K562 (cell line): ENCODE results near the gene DYNC2LI1.

Experiments
- ELF1 ChIP-seq: fragments of 200-800 bp; sonication (Bioruptor generic); IDR thresholded peaks from 2 replicates; pipeline ENCODE4 v1.6.1; 2016; ENCODE audit warnings: missing genetic modification characterization, missing compliant biosample characterization
- EZH2 ChIP-seq: IDR thresholded peaks from 2 replicates; pipeline ENCODE4 v1.6.1; 2012; ENCODE audit warnings: low read depth, mild to moderate bottlenecking, inconsistent platforms, low read length, borderline replicate concordance
- MAX ChIP-seq: sonication (generic); formaldehyde crosslinking; IDR thresholded peaks from 2 replicates; pipeline ENCODE4 v1.9.0; 2022; ENCODE audit warnings: mild to moderate bottlenecking, missing genetic modification reagents
- PHTF2 ChIP-seq: fragments of 250-450 bp; sonication (Bioruptor Pico); IDR thresholded peaks from 2 replicates; pipeline ENCODE4 v1.5.0; 2021; ENCODE audit warnings: mild to moderate bottlenecking
- POLR2A ChIP-seq: fragments of 450-650 bp; conservative IDR thresholded peaks from 2 replicates; pipeline ENCODE4 v1.6.1; 2016
- POLR2AphosphoS5 ChIP-seq: IDR thresholded peaks from 2 replicates; pipeline ENCODE4 v1.6.1; 2011; ENCODE audit warnings: mild to moderate bottlenecking, low read depth, low read length, moderate library complexity; ENCODE audit not compliant: control insufficient read depth, insufficient read depth
- ZHX1 ChIP-seq: fragments of 150-350 bp; conservative IDR thresholded peaks from 2 replicates; pipeline ENCODE4 v1.6.1; 2014; ENCODE audit warnings: low read length
- ZNF778 ChIP-seq: fragments of 450-650 bp; formaldehyde crosslinking; IDR thresholded peaks from 2 replicates; pipeline ENCODE4 v1.4.0; 2020; ENCODE audit warnings: mild to moderate bottlenecking, moderate library complexity

DNA sequence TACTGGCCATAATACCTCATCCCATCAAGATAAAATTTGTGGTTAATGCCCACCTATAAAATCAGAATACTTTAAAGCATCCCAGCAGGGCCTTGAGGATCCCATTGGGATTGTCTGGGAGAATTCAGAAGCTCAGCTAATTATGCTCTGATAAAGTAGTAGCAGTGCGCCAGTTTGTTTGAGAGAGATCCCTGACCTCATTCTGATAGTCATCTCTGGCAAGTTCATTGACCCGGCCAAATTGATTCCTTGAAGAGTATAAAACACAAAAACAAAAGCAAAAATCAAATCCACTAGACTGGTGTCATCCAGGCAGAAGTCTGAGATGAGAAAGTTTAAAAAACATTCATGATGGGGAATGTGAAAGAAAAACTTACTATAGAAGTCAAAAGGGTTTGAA, 50.7 kb downstream of the DYNC2LI1 start:
- TF ChIP-seq ELF1 (tag) (no peak), POLR2AphosphoS5 (no peak), POLR2A (no peak), ZNF778 (CRISPR knock-in tag) (no peak), MAX (no peak), PHTF2 (CRISPR knock-in tag) (no peak), ZHX1 (no peak), EZH2 (no peak)
